PC-9 (cell line): ENCODE data around the gene IL17RA. TPM values are rescaled to one million over a fixed set of nuclear protein-coding genes. Genes with fewer than 3 reads are reported as not detected.

Source experiments
- BruUV-seq: library from RNA; stranded (reverse); fragments of 400-500 nt; replicated peaks from 2 replicates; lab custom pipeline; 2021; lab: Mats Ljungman, UMichigan
- CTCF ChIA-PET: fragments of 300-600 bp; sonication (Branson Sonifier 250); formaldehyde crosslinking; loops from one replicate; lab custom pipeline; 2022; ENCODE audit warnings: antibody characterized with exemption; lab: Charles Lee
- POLR2A ChIA-PET: fragments of 300-600 bp; sonication (Branson Sonifier 250); formaldehyde crosslinking; loops from one replicate; lab custom pipeline; 2022; ENCODE audit warnings: antibody characterized with exemption; ENCODE audit not compliant: unreplicated experiment; lab: Charles Lee
- DNase-seq, 2 experiments: peaks; one replicate each; pipeline versions ENCODE4 v3.0.0 to v3.0.0-alpha.2; 2015 to 2022; ENCODE audit warnings: mixed read lengths in 1 of 2
- H2AFZ ChIP-seq: fragments of 200-600 bp; sonication (generic); 2 replicates; pipeline ENCODE4 v1.8.1; 2017; ENCODE audit warnings: antibody characterized with exemption
- H3F3A ChIP-seq: fragments of 200-600 bp; sonication (generic); 2 replicates; pipeline ENCODE4 v1.8.1; 2017; ENCODE audit warnings: antibody characterized with exemption, mild to moderate bottlenecking, low read depth; ENCODE audit not compliant: insufficient read depth
- H3K27ac ChIP-seq: fragments of 200-600 bp; sonication (generic); 2 replicates; pipeline ENCODE4 v1.6.1; 2016; ENCODE audit warnings: mixed run types
- H3K27me3 ChIP-seq: fragments of 200-600 bp; sonication (generic); 2 replicates; pipeline ENCODE4 v1.6.1; 2016; ENCODE audit warnings: low read depth, mixed run types; ENCODE audit not compliant: insufficient read depth
- H3K36me3 ChIP-seq: fragments of 200-600 bp; sonication (generic); 2 replicates; pipeline ENCODE4 v1.6.1; 2016; ENCODE audit warnings: low read depth, mixed run types
- H3K4me1 ChIP-seq: fragments of 200-600 bp; sonication (generic); replicated peaks from 2 replicates; pipeline ENCODE4 v1.6.1; 2016; ENCODE audit warnings: mixed run types; ENCODE audit not compliant: insufficient read depth
- H3K4me2 ChIP-seq: fragments of 200-600 bp; sonication (generic); 2 replicates; pipeline ENCODE4 v1.6.1; 2017; ENCODE audit warnings: mixed run types
- H3K4me3 ChIP-seq: fragments of 200-600 bp; sonication (generic); 2 replicates; pipeline ENCODE4 v1.6.1; 2016; ENCODE audit warnings: mixed run types
- H3K79me2 ChIP-seq: fragments of 200-600 bp; sonication (generic); 2 replicates; pipeline ENCODE4 v1.6.1; 2017; ENCODE audit warnings: low read depth, mixed run types
- H3K9me2 ChIP-seq: fragments of 200-600 bp; sonication (generic); 2 replicates; pipeline ENCODE4 v1.8.1; 2017; ENCODE audit warnings: mild to moderate bottlenecking; ENCODE audit not compliant: insufficient read depth
- H3K9me3 ChIP-seq: fragments of 200-600 bp; sonication (generic); 2 replicates; pipeline ENCODE4 v1.8.1; 2016; ENCODE audit warnings: low read depth; ENCODE audit not compliant: insufficient read depth
- H4K20me1 ChIP-seq: fragments of 200-600 bp; sonication (generic); 2 replicates; pipeline ENCODE4 v1.8.1; 2017; ENCODE audit not compliant: insufficient read depth
- EZH2 ChIP-seq: fragments of 200-600 bp; sonication (generic); IDR thresholded peaks from 2 replicates; pipeline ENCODE4 v1.8.0; 2017; ENCODE audit warnings: antibody characterized with exemption, low read depth
- intact Hi-C: fragments of 100-400 bp; cut with micrococcal nuclease; formaldehyde crosslinking; loops from one replicate; pipeline ENCODE4 v1.10.0; 2022; ENCODE audit not compliant: unreplicated experiment
- total RNA-seq: library from RNA; stranded (reverse); gene quantifications from 2 replicates; pipeline ENCODE4 v1.2.3, GENCODE V29; 2021
- TF ChIP-seq, protein P1 (sequence below): fragments of 200-600 bp; sonication (generic); conservative IDR thresholded peaks from 2 replicates; pipeline ENCODE4 v1.6.1; 2017; ENCODE audit warnings: mixed run types, antibody characterized with exemption, mild to moderate bottlenecking, moderate library complexity

Gene IL17RA
- total RNA-seq, 1 experiment from 2014 or later, result 8.2 TPM

DNA sequence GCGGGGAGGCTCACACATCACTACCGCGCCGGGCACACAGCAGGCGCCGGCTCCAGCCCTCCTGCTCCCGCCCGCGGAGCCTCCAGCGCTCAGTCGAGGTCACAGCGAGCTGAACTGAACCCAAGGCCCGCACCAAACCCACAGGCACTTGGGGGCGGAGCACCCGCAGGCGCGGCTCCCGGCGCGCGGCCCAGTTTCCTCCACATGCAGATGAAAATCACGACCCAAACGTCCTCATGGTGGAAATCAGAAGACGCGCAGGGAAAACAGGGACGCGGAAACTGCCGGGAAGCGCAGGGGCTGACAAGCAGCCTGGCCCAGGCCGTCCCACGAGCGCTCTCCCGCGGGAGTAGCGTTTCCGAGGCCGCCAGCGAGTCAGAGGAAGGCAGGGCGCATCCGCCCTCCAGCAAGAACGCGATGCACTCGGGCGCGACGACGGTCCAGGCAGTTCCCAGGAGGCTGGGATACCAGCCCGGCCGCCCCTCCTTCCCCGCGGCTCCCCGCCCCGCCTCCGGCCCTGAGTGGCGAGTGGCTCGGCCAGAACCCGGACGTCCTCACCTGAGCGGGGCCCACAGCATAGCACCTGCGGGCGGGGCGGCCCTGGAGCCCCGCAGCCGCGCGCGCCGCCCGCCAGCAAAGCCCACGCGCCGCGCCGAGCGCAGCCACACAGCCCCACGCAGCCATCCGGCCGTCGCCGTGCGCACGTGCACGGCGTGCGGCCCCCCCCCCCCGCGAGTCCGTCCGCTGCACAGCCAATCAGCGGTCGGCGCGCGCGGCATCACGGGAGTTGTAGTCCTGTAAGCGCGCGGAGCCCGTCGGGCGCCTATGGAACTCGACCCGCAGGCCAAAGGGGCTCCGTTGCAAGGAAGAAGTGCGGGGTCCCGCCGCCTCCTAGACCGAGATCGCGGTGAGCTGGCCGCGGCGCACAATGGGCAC lies 74.0 kb downstream of the IL17RA start, which contains the start of gene HDHD5:
Gene HDHD5, minus strand, starts transcription at position 710 of the 936 bp plus-strand sequence. Its CDS starts 26 bp downstream, at position 684.
- H3K4me2 ChIP-seq, result peak within 1 kb of the TSS; percentile 76
- POLR2A ChIA-PET, result no interaction called here
- TF ChIP-seq, protein P1, sequence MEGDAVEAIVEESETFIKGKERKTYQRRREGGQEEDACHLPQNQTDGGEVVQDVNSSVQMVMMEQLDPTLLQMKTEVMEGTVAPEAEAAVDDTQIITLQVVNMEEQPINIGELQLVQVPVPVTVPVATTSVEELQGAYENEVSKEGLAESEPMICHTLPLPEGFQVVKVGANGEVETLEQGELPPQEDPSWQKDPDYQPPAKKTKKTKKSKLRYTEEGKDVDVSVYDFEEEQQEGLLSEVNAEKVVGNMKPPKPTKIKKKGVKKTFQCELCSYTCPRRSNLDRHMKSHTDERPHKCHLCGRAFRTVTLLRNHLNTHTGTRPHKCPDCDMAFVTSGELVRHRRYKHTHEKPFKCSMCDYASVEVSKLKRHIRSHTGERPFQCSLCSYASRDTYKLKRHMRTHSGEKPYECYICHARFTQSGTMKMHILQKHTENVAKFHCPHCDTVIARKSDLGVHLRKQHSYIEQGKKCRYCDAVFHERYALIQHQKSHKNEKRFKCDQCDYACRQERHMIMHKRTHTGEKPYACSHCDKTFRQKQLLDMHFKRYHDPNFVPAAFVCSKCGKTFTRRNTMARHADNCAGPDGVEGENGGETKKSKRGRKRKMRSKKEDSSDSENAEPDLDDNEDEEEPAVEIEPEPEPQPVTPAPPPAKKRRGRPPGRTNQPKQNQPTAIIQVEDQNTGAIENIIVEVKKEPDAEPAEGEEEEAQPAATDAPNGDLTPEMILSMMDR, result no peak
- no peak for TF ChIP-seq EZH2
- no peaks in the 10 kb centered on the region for H3K27me3 ChIP-seq
- CTCF ChIA-PET, result no interaction called here
- BruUV-seq, result TSS peak; percentile 47
- H3K4me3 ChIP-seq, result peak within 1 kb of the TSS; percentile 88
- peak within 1 kb of the TSS; percentile 58 for H3K27ac ChIP-seq
- no peaks in the 10 kb centered on the region for H3K36me3 ChIP-seq
- peak within 1 kb of the TSS; percentile 97 for H2AFZ ChIP-seq
- H3K9me3 ChIP-seq, result no peaks in the 10 kb centered on the region
- H3K79me2 ChIP-seq, result peaks cover 28% of the 10 kb centered on the region
- no peaks in the 10 kb centered on the region for H4K20me1 ChIP-seq
- DNase-seq, result peak; percentile 69 to 84
- H3K4me1 ChIP-seq, result 0 out of 2 replicates have a peak, but pooled peaks cover 9% of the 10 kb centered on the region
- intact Hi-C loops, result loop anchor here (1.0 kb wide), 1 partner anchor 75 kb away; the partner anchor contains the start of gene IL17RA
- peaks cover 5% of the 10 kb centered on the region; the same call in 1 of the 2 replicates for H3F3A ChIP-seq
- no peaks in the 10 kb centered on the region for H3K9me2 ChIP-seq

DNA sequence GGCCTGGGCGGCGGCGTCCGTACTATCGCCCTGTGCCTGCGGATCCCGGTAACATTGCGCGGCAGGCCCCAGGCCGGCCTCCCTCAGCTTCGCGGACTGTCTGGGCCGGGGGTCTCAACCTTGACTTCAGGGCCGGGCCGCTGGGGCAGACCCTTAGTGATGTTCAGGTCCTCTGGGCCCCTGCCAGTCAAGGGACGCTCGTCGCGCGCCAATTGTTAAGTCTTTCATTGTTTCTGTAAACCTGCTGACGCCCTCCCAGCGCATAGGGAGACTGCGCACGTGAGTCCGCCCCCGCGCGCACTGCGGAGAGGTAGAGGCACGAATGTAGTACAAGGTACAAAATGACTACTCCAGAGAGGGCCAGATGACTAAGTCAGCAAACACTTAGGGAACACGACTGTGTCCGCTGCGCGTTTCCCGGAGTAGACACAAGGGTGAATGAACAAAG lies 74.7 kb downstream of the IL17RA start:
- ChIA-PET POLR2A (interaction anchor here (0.9 kb wide), 1 partner anchor 12 kb away, joined by 6 read pairs; no protein-coding TSS in a partner anchor), CTCF (interaction anchor here (1.0 kb wide), 1 partner anchor 12 kb away, joined by 11 read pairs; no protein-coding TSS in a partner anchor)
- no peaks in the 10 kb centered on the region for H3K36me3 ChIP-seq
- peaks cover 27% of the 10 kb centered on the region for H3K79me2 ChIP-seq
- H3F3A ChIP-seq, result peaks cover 5% of the 10 kb centered on the region; the same call in 1 of the 2 replicates
- peak overlapping the region; percentile 97 for H2AFZ ChIP-seq
- peak overlapping the region; percentile 58; the same call in 1 of the 2 replicates for H3K27ac ChIP-seq
- H3K9me3 ChIP-seq, result no peaks in the 10 kb centered on the region
- no peaks in the 10 kb centered on the region for H4K20me1 ChIP-seq
- 0 out of 2 replicates have a peak, but pooled peaks cover 9% of the 10 kb centered on the region for H3K4me1 ChIP-seq
- BruUV-seq, result no TSS peak
- peak overlapping the region; percentile 88 for H3K4me3 ChIP-seq
- H3K9me2 ChIP-seq, result no peaks in the 10 kb centered on the region
- no peaks in the 10 kb centered on the region for H3K27me3 ChIP-seq
- no peak for TF ChIP-seq EZH2
- TF ChIP-seq, protein P1, result no peak
- intact Hi-C loops, result loop anchor here (1.0 kb wide), 1 partner anchor 75 kb away; the partner anchor contains the start of gene IL17RA
- peak; percentile 28 to 36 for DNase-seq
- H3K4me2 ChIP-seq, result peak overlapping the region; percentile 76

GRCh38 chr22:17161991-17162390 lies 77.2 kb downstream of the IL17RA start:
- no TSS peak for BruUV-seq
- H4K20me1 ChIP-seq, result no peaks in the 10 kb centered on the region
- H3F3A ChIP-seq, result peaks cover 5% of the 10 kb centered on the region; the same call in 1 of the 2 replicates
- no peaks in the 10 kb centered on the region for H3K36me3 ChIP-seq
- no peak for DNase-seq
- POLR2A ChIA-PET, result no interaction called here
- H3K27ac ChIP-seq, result no peak overlapping the region
- H3K4me2 ChIP-seq, result no peak overlapping the region
- CTCF ChIA-PET, result interaction anchor here (0.6 kb wide), 1 partner anchor 9 kb away, joined by 3 read pairs; no protein-coding TSS in a partner anchor
- H3K27me3 ChIP-seq, result no peaks in the 10 kb centered on the region
- TF ChIP-seq, protein P1, result no peak
- TF ChIP-seq EZH2, result no peak
- no peak overlapping the region for H3K4me3 ChIP-seq
- intact Hi-C loops, result no loop called here
- peaks cover 14% of the 10 kb centered on the region for H3K79me2 ChIP-seq
- no peaks in the 10 kb centered on the region for H3K9me2 ChIP-seq
- H3K9me3 ChIP-seq, result no peaks in the 10 kb centered on the region
- H3K4me1 ChIP-seq, result 0 out of 2 replicates have a peak, but pooled peaks cover 9% of the 10 kb centered on the region
- no peak overlapping the region for H2AFZ ChIP-seq
